ENCODE results near the gene CYP26B1. TPM values are rescaled to one million over a fixed set of nuclear protein-coding genes. Genes with fewer than 3 reads are reported as not detected.

Gene CYP26B1
- total RNA-seq, 1 experiment from 2014 or later: 0.20 TPM

- no peak overlapping the region for H2BK5ac ChIP-seq (ENCODE audit: insufficient read length, low read length)
- H3K4me2 ChIP-seq (ENCODE audit: insufficient read depth, insufficient read length, low read length): no peak overlapping the region
- H2BK20ac ChIP-seq (ENCODE audit: low read depth, low read length, poor library complexity, severe bottlenecking): no peak overlapping the region
- H3K27me3 ChIP-seq (ENCODE audit: insufficient read depth, low read length): no peaks in the 10 kb centered on the region
- H2BK15ac ChIP-seq (ENCODE audit: low read depth, low read length): no peak overlapping the region
- no peak for DNase-seq
- H3K23me2 ChIP-seq (ENCODE audit: insufficient read length, low read depth, low read length, poor library complexity, severe bottlenecking): no peaks in the 10 kb centered on the region
- no peak overlapping the region for H3T11ph ChIP-seq (ENCODE audit: low read length)
- H2AK5ac ChIP-seq (ENCODE audit: insufficient read length, low read length): no peak overlapping the region
- no peak overlapping the region for H3K4me3 Mint-ChIP-seq
- H3K79me1 ChIP-seq (ENCODE audit: insufficient read depth, low read depth, low read length, poor library complexity, severe bottlenecking): no peaks in the 10 kb centered on the region
- no peak overlapping the region for H2BK120ac ChIP-seq (ENCODE audit: low read depth, low read length, poor library complexity, severe bottlenecking)
- no peaks in the 10 kb centered on the region for H3K9me3 ChIP-seq (ENCODE audit: control insufficient read depth, low read depth, low read length)
- no peak overlapping the region for H3K9ac ChIP-seq (ENCODE audit: extremely low read depth, insufficient read length, low read length)
- peaks cover 8 to 14% of the 10 kb centered on the region in 2 experiments; a peak in 4 of 5 replicates for H3K9me3 Mint-ChIP-seq
- H3K4ac ChIP-seq (ENCODE audit: low read depth, low read length): no peak overlapping the region
- no peak overlapping the region for H4K91ac ChIP-seq (ENCODE audit: insufficient read length, low read depth, low read length)
- no peak overlapping the region for H3K23ac ChIP-seq (ENCODE audit: insufficient read length, low read depth, low read length)
- no peak overlapping the region for H2BK12ac ChIP-seq (ENCODE audit: insufficient read length, low read depth, low read length)
- no peak overlapping the region for H4K8ac ChIP-seq (replicated peaks; ENCODE audit: insufficient read length, low read depth, low read length)
- H3K14ac ChIP-seq (ENCODE audit: insufficient read depth, low read length): no peak overlapping the region
- no peak overlapping the region for H4K5ac ChIP-seq (ENCODE audit: insufficient read length, low read depth, low read length)
- WGBS (ENCODE audit: extremely low coverage, insufficient read length, low lambda C conversion rate): no CpG with 5 or more reads among the region's 10 CpGs
- no peak overlapping the region for H2AFZ ChIP-seq (ENCODE audit: low read length)
- H3K27me3 Mint-ChIP-seq (ENCODE audit: low read depth): peaks cover 3% of the 10 kb centered on the region
- no peak overlapping the region for H3K56ac ChIP-seq (ENCODE audit: insufficient read length, low read depth, low read length)
- no peaks in the 10 kb centered on the region for H4K20me1 ChIP-seq (ENCODE audit: control insufficient read depth, insufficient read depth, insufficient read length)
- H3K79me2 ChIP-seq (ENCODE audit: insufficient read depth, low read length): no peaks in the 10 kb centered on the region
- no peaks in the 10 kb centered on the region for H3K4me1 ChIP-seq (ENCODE audit: insufficient read depth, low read length)
- H3K36me3 Mint-ChIP-seq (ENCODE audit: insufficient read depth in 1 of 3, low read depth in 3 of 3): peaks cover 0 to 1% (median 0%) of the 10 kb centered on the region in 3 experiments; a peak in 2 of 7 replicates
- H3K27ac ChIP-seq (ENCODE audit: insufficient read length, low read depth, low read length): no peak overlapping the region
- no peak overlapping the region for H3K27ac Mint-ChIP-seq
- TF ChIP-seq CTCF (conservative IDR thresholded peaks at IDR 0.05): no peak
- no peak overlapping the region for H3K18ac ChIP-seq (ENCODE audit: insufficient read length, low read depth, low read length)
- H3K4me1 Mint-ChIP-seq: peaks cover 5 to 7% of the 10 kb centered on the region in 2 experiments
Measured at GRCh38 chr2:72085036-72085435, 62.6 kb downstream of the CYP26B1 start.
